GM04504 (cell line): Measurements from ENCODE around the gene MOV10.

ENCODE experiments used
- DNase-seq: peaks from one replicate; pipeline ENCODE4 v3.0.0-alpha.2; 2012; ENCODE audit warnings: low read depth

Gene MOV10

GRCh38 chr1:112735752-112736151 lies 61.3 kb downstream of the MOV10 start:
- peak; percentile 52 for DNase-seq

DNA sequence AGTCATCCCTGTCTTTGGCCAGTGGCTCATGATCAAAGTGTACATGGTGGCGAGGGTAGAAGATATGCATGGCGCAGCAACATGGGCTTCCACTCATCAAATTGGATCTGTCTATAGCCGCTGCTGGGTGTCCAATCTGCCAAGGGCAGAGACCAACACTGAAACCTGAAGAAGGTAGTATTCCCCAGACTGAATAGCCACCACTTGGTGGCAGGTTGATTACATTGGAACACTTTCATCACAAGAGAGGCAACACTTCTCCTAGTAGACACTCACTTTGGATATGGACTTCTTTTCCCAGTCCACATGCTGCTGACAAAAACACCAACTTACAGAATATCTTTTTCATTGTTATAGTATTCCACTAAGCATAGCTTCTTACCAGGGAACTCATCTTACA lies 63.1 kb downstream of the MOV10 start:
- no peak for DNase-seq

DNA sequence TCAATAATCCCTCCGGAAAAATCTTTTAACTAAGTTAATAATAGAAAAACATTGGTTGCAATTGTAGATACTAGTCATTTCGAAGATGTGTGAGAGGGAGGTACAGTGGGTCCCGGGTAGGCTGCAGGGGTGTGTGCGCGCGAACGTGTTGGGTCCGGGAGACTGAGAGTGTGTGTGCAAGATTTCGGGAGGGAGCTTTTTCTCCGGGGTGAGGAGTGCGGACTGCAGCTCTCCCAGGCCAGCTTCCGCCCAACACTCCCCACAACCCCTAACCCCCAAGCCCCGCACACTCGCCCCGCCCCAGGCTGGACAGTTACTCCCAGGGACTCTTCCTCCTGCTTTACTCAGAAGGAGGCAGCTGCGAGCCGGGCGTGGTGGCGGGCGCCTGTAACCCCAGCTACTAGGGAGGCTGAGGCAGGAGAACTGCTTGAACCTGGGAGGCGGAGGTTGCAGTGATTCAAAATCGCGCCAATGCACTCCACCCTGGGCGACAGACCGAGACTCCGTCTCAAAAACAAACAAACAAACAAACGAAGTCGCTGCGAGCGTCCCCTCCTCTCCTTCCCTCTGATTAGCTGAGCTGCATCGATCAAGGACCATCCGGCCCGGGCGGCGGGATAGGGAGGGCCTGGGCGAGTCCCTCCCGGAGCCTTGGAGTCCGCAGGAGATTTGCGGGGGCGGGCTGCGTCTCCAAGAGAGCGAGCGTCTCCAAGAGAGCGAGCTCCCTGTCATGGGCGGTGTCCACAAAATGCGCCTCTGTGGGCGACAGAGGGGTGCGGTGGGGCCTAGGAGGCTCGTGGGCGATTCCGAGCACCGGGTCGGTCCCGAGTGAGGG lies 68.9 kb downstream of the MOV10 start:
- DNase-seq: no peak

DNA sequence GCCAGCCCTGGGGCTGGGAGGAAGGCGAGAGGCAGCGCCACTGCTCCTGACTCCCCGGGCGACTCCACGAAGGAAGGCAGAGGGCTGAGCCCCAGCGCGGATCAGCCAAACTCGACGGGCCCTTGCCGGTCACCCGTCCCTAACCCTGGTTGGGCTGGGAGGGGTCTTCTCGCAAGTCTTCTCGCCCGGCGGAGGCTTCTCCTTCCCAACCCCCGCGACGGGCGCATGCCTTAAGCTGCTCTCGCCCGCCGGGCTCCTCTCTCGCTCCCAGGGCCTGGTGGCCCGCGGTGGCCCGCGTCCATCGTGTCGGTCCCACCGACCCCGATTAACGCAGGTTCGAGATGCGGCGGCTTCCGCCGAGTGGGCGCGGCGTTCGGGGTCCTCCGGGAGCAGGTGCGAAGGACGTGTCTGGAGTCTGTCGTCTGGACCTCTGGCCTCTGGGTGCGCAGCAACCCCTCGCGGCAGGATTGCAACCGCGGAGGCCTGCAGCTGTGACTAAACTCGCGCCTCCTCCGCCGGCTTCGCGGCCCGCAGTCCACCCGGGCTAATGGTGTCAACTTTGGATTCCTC lies 69.6 kb downstream of the MOV10 start:
- no peak for DNase-seq

DNA sequence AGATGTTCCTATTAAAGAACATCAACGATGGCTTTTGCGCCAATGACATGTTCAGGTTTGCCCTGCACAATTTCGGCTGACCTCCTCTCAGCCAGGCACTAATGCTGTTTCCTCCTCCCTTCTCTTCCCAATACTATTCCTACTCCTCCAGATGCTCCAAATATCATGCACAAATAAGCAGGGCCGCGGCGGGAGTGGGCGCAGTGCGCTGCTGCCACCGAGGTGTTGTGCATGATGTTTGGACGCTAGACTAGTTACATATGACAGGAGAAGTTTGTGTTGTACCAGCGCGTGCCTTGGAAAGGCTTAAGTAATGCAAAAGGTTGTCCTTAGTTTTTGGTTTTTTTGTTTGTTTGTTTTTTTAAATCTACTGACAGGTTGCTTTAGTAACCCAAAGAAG lies 73.9 kb downstream of the MOV10 start:
- DNase-seq: no peak
